MM.1S (cell line): Measurements from ENCODE around the gene CHST1.

Experiments
- DNase-seq: peaks from one replicate; pipeline ENCODE4 v3.0.0-alpha.2; 2015
- H2AFZ ChIP-seq: fragments of 300-600 bp; sonication (generic); 2 replicates; pipeline ENCODE4 v1.6.0; 2016; ENCODE audit warnings: antibody characterized with exemption, low read length
- H3F3A ChIP-seq: fragments of 300-600 bp; sonication (generic); 2 replicates; pipeline ENCODE4 v1.6.1; 2016; ENCODE audit warnings: mild to moderate bottlenecking, antibody characterized with exemption, low read length, moderate library complexity, mixed read lengths; ENCODE audit not compliant: insufficient read depth
- H3K27ac ChIP-seq: fragments of 300-600 bp; sonication (generic); 2 replicates; pipeline ENCODE4 v1.5.1; 2016; ENCODE audit warnings: mild to moderate bottlenecking, low read length
- H3K27me3 ChIP-seq: fragments of 300-600 bp; sonication (generic); replicated peaks from 2 replicates; pipeline ENCODE4 v1.6.0; 2016; ENCODE audit warnings: low read length; ENCODE audit not compliant: insufficient read depth
- H3K36me3 ChIP-seq: fragments of 300-600 bp; sonication (generic); replicated peaks from 2 replicates; pipeline ENCODE4 v1.6.1; 2016; ENCODE audit warnings: mild to moderate bottlenecking, low read length, mixed read lengths; ENCODE audit not compliant: insufficient read depth
- H3K4me1 ChIP-seq: fragments of 300-600 bp; sonication (generic); 2 replicates; pipeline ENCODE4 v1.6.1; 2016; ENCODE audit warnings: low read length, mixed read lengths
- H3K4me2 ChIP-seq: fragments of 300-600 bp; sonication (generic); 2 replicates; pipeline ENCODE4 v1.6.0; 2016; ENCODE audit warnings: low read depth, low read length
- H3K4me3 ChIP-seq: fragments of 300-600 bp; sonication (generic); 2 replicates; pipeline ENCODE4 v1.5.1; 2016; ENCODE audit warnings: low read length, mixed read lengths
- H3K79me2 ChIP-seq: fragments of 300-600 bp; sonication (generic); 2 replicates; pipeline ENCODE4 v1.6.1; 2016; ENCODE audit warnings: mixed run types, low read length, mixed read lengths
- H3K9ac ChIP-seq: fragments of 300-600 bp; sonication (generic); 2 replicates; pipeline ENCODE4 v1.6.1; 2016; ENCODE audit warnings: low read length, mixed read lengths
- H3K9me2 ChIP-seq: fragments of 300-600 bp; sonication (generic); replicated peaks from 2 replicates; pipeline ENCODE4 v1.6.1; 2016; ENCODE audit warnings: mild to moderate bottlenecking, low read length, mixed read lengths; ENCODE audit not compliant: insufficient read depth
- H3K9me3 ChIP-seq: fragments of 300-600 bp; sonication (generic); replicated peaks from 2 replicates; pipeline ENCODE4 v1.6.1; 2016; ENCODE audit warnings: mild to moderate bottlenecking, low read length, mixed read lengths; ENCODE audit not compliant: insufficient read depth
- H4K20me1 ChIP-seq: fragments of 300-600 bp; sonication (generic); 2 replicates; pipeline ENCODE4 v1.6.1; 2016; ENCODE audit warnings: mild to moderate bottlenecking, low read length, moderate library complexity, mixed read lengths; ENCODE audit not compliant: insufficient read depth
- EZH2 ChIP-seq: fragments of 300-600 bp; sonication (generic); optimal IDR thresholded peaks from 2 replicates; pipeline ENCODE3; 2017; ENCODE audit warnings: low read depth, mild to moderate bottlenecking, antibody characterized with exemption, low read length, mixed read lengths
- EZH2phosphoT487 ChIP-seq: fragments of 300-600 bp; sonication (generic); IDR thresholded peaks from 2 replicates; pipeline ENCODE4 v1.6.1; 2018; ENCODE audit warnings: antibody characterized with exemption, low read length
- TF ChIP-seq, protein P1 (sequence below): fragments of 300-600 bp; sonication (generic); IDR thresholded peaks from 2 replicates; pipeline ENCODE4 v1.5.1; 2016; ENCODE audit warnings: antibody characterized with exemption, low read length, mixed read lengths

The CHST1 gene

GRCh38 chr11:45662665-45663485 is 2.5 kb downstream of the CHST1 start:
- no peak overlapping the region for H3K4me2 ChIP-seq
- H2AFZ ChIP-seq, result no peak overlapping the region
- no peaks in the 10 kb centered on the region for H3K79me2 ChIP-seq
- no peak overlapping the region for H3K27ac ChIP-seq
- no peaks in the 10 kb centered on the region for H3K36me3 ChIP-seq
- no peaks in the 10 kb centered on the region for H3K9me2 ChIP-seq
- H3K4me3 ChIP-seq, result no peak overlapping the region
- H4K20me1 ChIP-seq, result no peaks in the 10 kb centered on the region
- no peaks in the 10 kb centered on the region for H3K9me3 ChIP-seq
- H3K9ac ChIP-seq, result no peak overlapping the region
- H3K4me1 ChIP-seq, result no peaks in the 10 kb centered on the region
- peak; percentile 27 for DNase-seq
- H3F3A ChIP-seq, result no peaks in the 10 kb centered on the region
- TF ChIP-seq, protein P1, sequence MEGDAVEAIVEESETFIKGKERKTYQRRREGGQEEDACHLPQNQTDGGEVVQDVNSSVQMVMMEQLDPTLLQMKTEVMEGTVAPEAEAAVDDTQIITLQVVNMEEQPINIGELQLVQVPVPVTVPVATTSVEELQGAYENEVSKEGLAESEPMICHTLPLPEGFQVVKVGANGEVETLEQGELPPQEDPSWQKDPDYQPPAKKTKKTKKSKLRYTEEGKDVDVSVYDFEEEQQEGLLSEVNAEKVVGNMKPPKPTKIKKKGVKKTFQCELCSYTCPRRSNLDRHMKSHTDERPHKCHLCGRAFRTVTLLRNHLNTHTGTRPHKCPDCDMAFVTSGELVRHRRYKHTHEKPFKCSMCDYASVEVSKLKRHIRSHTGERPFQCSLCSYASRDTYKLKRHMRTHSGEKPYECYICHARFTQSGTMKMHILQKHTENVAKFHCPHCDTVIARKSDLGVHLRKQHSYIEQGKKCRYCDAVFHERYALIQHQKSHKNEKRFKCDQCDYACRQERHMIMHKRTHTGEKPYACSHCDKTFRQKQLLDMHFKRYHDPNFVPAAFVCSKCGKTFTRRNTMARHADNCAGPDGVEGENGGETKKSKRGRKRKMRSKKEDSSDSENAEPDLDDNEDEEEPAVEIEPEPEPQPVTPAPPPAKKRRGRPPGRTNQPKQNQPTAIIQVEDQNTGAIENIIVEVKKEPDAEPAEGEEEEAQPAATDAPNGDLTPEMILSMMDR, result no peak
- TF ChIP-seq EZH2 (no peak), EZH2phosphoT487 (no peak)
- peaks cover 86% of the 10 kb centered on the region for H3K27me3 ChIP-seq

- peaks cover 83% of the 10 kb centered on the region for H3K27me3 ChIP-seq
- H3K4me2 ChIP-seq, result no peak overlapping the region
- no peaks in the 10 kb centered on the region for H4K20me1 ChIP-seq
- no peak overlapping the region for H2AFZ ChIP-seq
- H3K9me3 ChIP-seq, result no peaks in the 10 kb centered on the region
- H3F3A ChIP-seq, result no peaks in the 10 kb centered on the region
- no peaks in the 10 kb centered on the region for H3K36me3 ChIP-seq
- H3K9ac ChIP-seq, result no peak overlapping the region
- no peak overlapping the region for H3K27ac ChIP-seq
- no peaks in the 10 kb centered on the region for H3K4me1 ChIP-seq
- TF ChIP-seq EZH2, result no peak
- TF ChIP-seq EZH2phosphoT487, result no peak
- TF ChIP-seq, protein P1, result no peak
- no peak overlapping the region for H3K4me3 ChIP-seq
- no peak for DNase-seq
- no peaks in the 10 kb centered on the region for H3K79me2 ChIP-seq
- H3K9me2 ChIP-seq, result no peaks in the 10 kb centered on the region
Observed at GRCh38 chr11:45662096-45662664, 3.2 kb downstream of the CHST1 start.

DNA sequence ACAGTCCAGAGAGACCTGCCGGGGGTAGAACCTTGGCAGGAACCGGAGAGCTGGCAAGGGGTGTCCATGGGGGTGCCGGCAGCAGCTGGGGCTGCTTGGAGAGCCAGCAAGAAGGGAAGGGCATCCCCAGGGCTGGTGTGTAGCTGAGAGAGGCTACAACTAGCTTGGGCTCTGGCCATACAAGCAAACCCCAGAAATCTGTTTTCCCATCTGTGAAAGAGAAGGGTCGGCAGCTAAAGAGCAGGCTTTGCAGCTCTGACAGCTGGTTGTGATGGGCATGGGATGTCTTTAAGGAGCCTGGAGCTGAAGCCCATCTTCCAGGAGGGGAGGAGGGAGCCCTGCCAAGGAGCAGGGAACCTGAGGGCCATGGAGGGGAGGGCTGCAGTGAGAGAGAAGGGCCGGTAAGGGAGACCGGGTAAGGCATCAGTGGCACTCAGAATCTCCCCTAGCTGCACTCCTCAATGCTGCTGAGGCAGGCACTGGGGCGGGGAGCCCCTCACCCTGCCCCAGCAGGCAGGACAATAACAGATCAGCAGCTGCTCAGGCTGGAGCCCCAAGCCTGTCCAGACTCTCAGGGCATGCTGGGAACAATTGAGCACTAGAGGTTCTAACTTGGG is 3.9 kb downstream of the CHST1 start:
- H3K4me2 ChIP-seq, result no peak overlapping the region
- H3K27me3 ChIP-seq, result peaks cover 82% of the 10 kb centered on the region

More for the DNA sequence above, 3.9 kb downstream of the CHST1 start:
- no peaks in the 10 kb centered on the region for H3K36me3 ChIP-seq
- no peaks in the 10 kb centered on the region for H3K79me2 ChIP-seq
- no peaks in the 10 kb centered on the region for H4K20me1 ChIP-seq
- no peak overlapping the region for H3K27ac ChIP-seq
- H3F3A ChIP-seq, result no peaks in the 10 kb centered on the region
- TF ChIP-seq, protein P1, result no peak
- TF ChIP-seq EZH2phosphoT487, result no peak
- TF ChIP-seq EZH2, result no peak
- H2AFZ ChIP-seq, result no peak overlapping the region
- DNase-seq, result no peak
- no peaks in the 10 kb centered on the region for H3K9me2 ChIP-seq
- no peaks in the 10 kb centered on the region for H3K9me3 ChIP-seq
- H3K4me3 ChIP-seq, result no peak overlapping the region
- H3K4me1 ChIP-seq, result no peaks in the 10 kb centered on the region
- H3K9ac ChIP-seq, result no peak overlapping the region
